Stimulated activated CD4-positive, alpha-beta T cell treated with anti-CD3 and anti-CD28 coated beads, TNF-alpha, amount 100 ng/mL, for 4 hours (primary cell): Measurements from ENCODE around the gene PLEKHH1.
"Not testable (repeated sequence)": the region's sequence is repeated elsewhere in the genome, so short reads cannot be mapped to it uniquely, and the experiment has no call there.

Experiments used
- DNase-seq, 3 experiments: peaks; one replicate each; pipeline ENCODE4 v3.0.0-alpha.2; 2020; ENCODE audit warnings: low read depth in 3 of 3

Gene PLEKHH1

GRCh38 chr14:67622675-67623074, 89.6 kb downstream of the PLEKHH1 start:
- no peak for DNase-seq

- no peak for DNase-seq
These were observed 90.0 kb downstream of the PLEKHH1 start for GRCh38 chr14:67623114-67623513.

GRCh38 chr14:67626131-67626530, 93.0 kb downstream of the PLEKHH1 start:
- DNase-seq: not testable (repeated sequence)

- DNase-seq: no peak
These were observed 94.4 kb downstream of the PLEKHH1 start for GRCh38 chr14:67627519-67627918.

- no peak for DNase-seq
These were observed 97.1 kb downstream of the PLEKHH1 start for GRCh38 chr14:67630186-67630585.

- DNase-seq: no peak
These were observed 97.8 kb downstream of the PLEKHH1 start for GRCh38 chr14:67630938-67631337.

- no peak for DNase-seq
These were observed 100.5 kb downstream of the PLEKHH1 start for GRCh38 chr14:67633451-67634147.

GRCh38 chr14:67636361-67636919, 103.3 kb downstream of the PLEKHH1 start:
- DNase-seq: no peak

GRCh38 chr14:67638642-67639041, 105.6 kb downstream of the PLEKHH1 start:
- no peak for DNase-seq
